ENCODE data around the gene ZNF483.
A peak's percentile ranks its signal among the peaks of the same experiment; 100 is the strongest.
"Not testable (repeated sequence)": the region's sequence is repeated elsewhere in the genome, so short reads cannot be mapped to it uniquely, and the experiment has no call there.

ZNF483 gene

GRCh38 chr9:111525056-111525977, at the start of gene ZNF483:
ZNF483 (plus strand) TSS chr9:111525179; CDS start chr9:111527396, 2,217 bp downstream.
- DNase-seq, result peak; percentile 72 to 73

GRCh38 chr9:111475195-111475594, 49.8 kb upstream of the ZNF483 start:
- no peak for DNase-seq

- no peak for DNase-seq
Measured at GRCh38 chr9:111477677-111478076, 47.3 kb upstream of the ZNF483 start.

GRCh38 chr9:111481885-111482636, 42.9 kb upstream of the ZNF483 start:
- no peak for DNase-seq

GRCh38 chr9:111482694-111483438, 42.1 kb upstream of the ZNF483 start:
- peak; percentile 42 to 48 for DNase-seq

- peak; percentile 39 to 44 for DNase-seq
Measured at GRCh38 chr9:111483439-111483857, 41.5 kb upstream of the ZNF483 start.

- DNase-seq, result peak; percentile 49 to 60
Measured at GRCh38 chr9:111483858-111484571, 41.0 kb upstream of the ZNF483 start, which contains the start of gene ECPAS. ECPAS (minus strand) TSS chr9:111484383; CDS start chr9:111472918, 11,465 bp downstream.

- no peak for DNase-seq
Measured at GRCh38 chr9:111484572-111484894, 40.4 kb upstream of the ZNF483 start.

GRCh38 chr9:111497196-111497595, 27.8 kb upstream of the ZNF483 start:
- DNase-seq, result not testable (repeated sequence)

- DNase-seq, result no peak
Measured at GRCh38 chr9:111501005-111501562, 23.9 kb upstream of the ZNF483 start.

GRCh38 chr9:111501648-111502047, 23.3 kb upstream of the ZNF483 start:
- no peak for DNase-seq

GRCh38 chr9:111502506-111502905, 22.5 kb upstream of the ZNF483 start:
- DNase-seq, result no peak

GRCh38 chr9:111511581-111511980, 13.4 kb upstream of the ZNF483 start:
- DNase-seq, result not testable (repeated sequence)

- no peak for DNase-seq
Measured at GRCh38 chr9:111514967-111515366, 10.0 kb upstream of the ZNF483 start.

- no peak for DNase-seq
Measured at GRCh38 chr9:111516061-111516465, 8.9 kb upstream of the ZNF483 start.

GRCh38 chr9:111524731-111525055, 286 bp upstream of the ZNF483 start:
- DNase-seq, result no peak

- no peak for DNase-seq
Measured at GRCh38 chr9:111527347-111527746, 2.4 kb downstream of the ZNF483 start.

GRCh38 chr9:111529787-111530186, 4.8 kb downstream of the ZNF483 start:
- DNase-seq, result no peak

- DNase-seq, result no peak
Measured at GRCh38 chr9:111531716-111532115, 6.7 kb downstream of the ZNF483 start.

GRCh38 chr9:111533099-111533790, 8.3 kb downstream of the ZNF483 start:
- no peak for DNase-seq

- no peak for DNase-seq
Measured at GRCh38 chr9:111542497-111543254, 17.7 kb downstream of the ZNF483 start.
